Stomach (tissue), 4 donors: ENCODE results near the gene DPH5.

Experiments
- EP300 ChIP-seq: sonication (generic); formaldehyde crosslinking; IDR thresholded peaks from one replicate; pipeline ENCODE4 v1.6.1; 2017; ENCODE audit warnings: antibody characterized with exemption
- POLR2A ChIP-seq, 4 donors: fragments of 450-650 bp; IDR thresholded peaks; one replicate each; pipeline ENCODE4 v1.6.1; 2016; ENCODE audit warnings: antibody characterized with exemption in 4 of 4, control low read depth in 2 of 4, mild to moderate bottlenecking in 1 of 4, moderate library complexity in 1 of 4
- TF ChIP-seq, protein P1 (sequence below), 7 experiments: fragments of 450-650 bp in 4 of 7; fragments of 200-600 bp in 3 of 7; sonication (generic) in 3 of 7; IDR thresholded peaks; one replicate each; pipeline ENCODE4 v1.5.1; 2016 to 2019; ENCODE audit warnings: antibody characterized with exemption in 7 of 7, control low read depth in 2 of 7, mild to moderate bottlenecking in 1 of 7

DNA sequence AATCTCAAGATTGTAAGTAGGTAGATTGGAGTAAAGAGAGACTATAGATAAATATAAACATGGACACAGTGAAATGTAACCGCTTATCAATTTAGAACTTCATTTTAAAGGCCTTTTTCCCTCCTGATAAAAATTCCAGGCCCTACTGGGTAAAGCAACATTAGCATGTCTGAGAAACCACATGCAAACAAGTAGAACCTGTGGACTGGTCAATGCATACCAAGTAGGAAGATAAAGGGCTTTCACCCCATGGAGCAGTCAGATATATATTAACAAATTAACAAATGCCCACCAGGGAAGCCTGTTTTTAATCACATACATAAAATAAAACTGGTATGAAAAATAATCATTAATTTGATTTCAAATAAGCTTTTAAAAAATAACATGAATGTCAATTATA is 8.1 kb downstream of the DPH5 start:
- TF ChIP-seq, protein P1, sequence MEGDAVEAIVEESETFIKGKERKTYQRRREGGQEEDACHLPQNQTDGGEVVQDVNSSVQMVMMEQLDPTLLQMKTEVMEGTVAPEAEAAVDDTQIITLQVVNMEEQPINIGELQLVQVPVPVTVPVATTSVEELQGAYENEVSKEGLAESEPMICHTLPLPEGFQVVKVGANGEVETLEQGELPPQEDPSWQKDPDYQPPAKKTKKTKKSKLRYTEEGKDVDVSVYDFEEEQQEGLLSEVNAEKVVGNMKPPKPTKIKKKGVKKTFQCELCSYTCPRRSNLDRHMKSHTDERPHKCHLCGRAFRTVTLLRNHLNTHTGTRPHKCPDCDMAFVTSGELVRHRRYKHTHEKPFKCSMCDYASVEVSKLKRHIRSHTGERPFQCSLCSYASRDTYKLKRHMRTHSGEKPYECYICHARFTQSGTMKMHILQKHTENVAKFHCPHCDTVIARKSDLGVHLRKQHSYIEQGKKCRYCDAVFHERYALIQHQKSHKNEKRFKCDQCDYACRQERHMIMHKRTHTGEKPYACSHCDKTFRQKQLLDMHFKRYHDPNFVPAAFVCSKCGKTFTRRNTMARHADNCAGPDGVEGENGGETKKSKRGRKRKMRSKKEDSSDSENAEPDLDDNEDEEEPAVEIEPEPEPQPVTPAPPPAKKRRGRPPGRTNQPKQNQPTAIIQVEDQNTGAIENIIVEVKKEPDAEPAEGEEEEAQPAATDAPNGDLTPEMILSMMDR (IDR thresholded peaks at IDR 0.05): no peak
- TF ChIP-seq EP300: no peak
- no peak for TF ChIP-seq POLR2A (IDR thresholded peaks at IDR 0.05)
